H1 (cell line): ENCODE data around the gene BAHD1. TPM values are rescaled to one million over a fixed set of nuclear protein-coding genes. Genes with fewer than 3 reads are reported as not detected.

Source experiments
- CTCF ChIA-PET: fragments of 300-600 bp; sonication (Branson Sonifier 250); formaldehyde crosslinking; loops from one replicate; lab custom pipeline; 2021; ENCODE audit not compliant: partially characterized antibody; lab: Charles Lee
- POLR2A ChIA-PET: fragments of 300-600 bp; sonication (Branson Sonifier 250); formaldehyde crosslinking; loops from one replicate; lab custom pipeline; 2021; ENCODE audit warnings: inconsistent platforms; ENCODE audit not compliant: partially characterized antibody; lab: Charles Lee
- DNase-seq, 2 experiments: peaks; one replicate each; pipeline versions ENCODE4 v3.0.0 to v3.0.0-alpha.2; 2010 to 2022; ENCODE audit warnings: low spot score in 2 of 2, low read depth in 1 of 2, mixed read lengths in 1 of 2
- FAIRE-seq: peaks from 2 replicates; lab custom pipeline; 2011; peaks lifted over from hg19 to GRCh38; lab: Jason Lieb, UNC
- H2AFZ ChIP-seq: 2 replicates; pipeline ENCODE4 v1.8.1; 2012; ENCODE audit warnings: low read length, inconsistent platforms
- H2AK5ac ChIP-seq: 2 replicates; pipeline ENCODE4 v1.6.1; 2013; ENCODE audit warnings: low read depth, low read length
- H2BK120ac ChIP-seq: replicated peaks from 2 replicates; pipeline ENCODE3; 2013; ENCODE audit warnings: low read depth, low read length, inconsistent platforms
- H2BK12ac ChIP-seq: 2 replicates; pipeline ENCODE4 v1.6.1; 2013; ENCODE audit warnings: low read depth, low read length
- H2BK15ac ChIP-seq: 2 replicates; pipeline ENCODE4 v1.6.1; 2013; ENCODE audit warnings: low read length
- H2BK20ac ChIP-seq: 2 replicates; pipeline ENCODE4 v1.6.1; 2013; ENCODE audit warnings: low read length
- H2BK5ac ChIP-seq: 2 replicates; pipeline ENCODE4 v1.6.1; 2013; ENCODE audit warnings: low read depth, low read length
- H3K14ac ChIP-seq: 2 replicates; pipeline ENCODE4 v1.6.1; 2013; ENCODE audit warnings: inconsistent platforms; ENCODE audit not compliant: insufficient read length
- H3K18ac ChIP-seq: 2 replicates; pipeline ENCODE4 v1.6.1; 2013; ENCODE audit warnings: low read length; ENCODE audit errors: extremely low read depth
- H3K23ac ChIP-seq: 2 replicates; pipeline ENCODE4 v1.6.1; 2013; ENCODE audit warnings: inconsistent platforms; ENCODE audit not compliant: insufficient read length
- H3K23me2 ChIP-seq: 2 replicates; pipeline ENCODE4 v1.6.1; 2013; ENCODE audit warnings: low read depth, low read length
- H3K27ac ChIP-seq: 2 replicates; pipeline ENCODE4 v1.6.1; 2011; ENCODE audit warnings: low read depth, low read length, inconsistent platforms
- H3K27me3 ChIP-seq, 4 experiments: replicated peaks in 1 of 4; 1 replicate in 1 of 4; 2 replicates in 3 of 4; pipeline versions ENCODE4 v1.6.1 to v1.8.1; 2011 to 2013; ENCODE audit warnings: low read length in 3 of 4, mild to moderate bottlenecking in 3 of 4, inconsistent platforms in 2 of 4, mixed read lengths in 2 of 4, moderate library complexity in 1 of 4; ENCODE audit not compliant: control insufficient read depth in 3 of 4, insufficient read depth in 3 of 4; ENCODE audit errors: extremely low read depth in 1 of 4
- H3K36me3 ChIP-seq, 4 experiments: 2 replicates each; pipeline versions ENCODE4 v1.6.1 to v1.8.1; 2011 to 2013; ENCODE audit warnings: mild to moderate bottlenecking in 4 of 4, low read length in 3 of 4, moderate library complexity in 2 of 4, control low read depth in 1 of 4, inconsistent platforms in 1 of 4; ENCODE audit not compliant: insufficient read depth in 4 of 4, control insufficient read depth in 2 of 4
- H3K4ac ChIP-seq: replicated peaks from 2 replicates; pipeline ENCODE3; 2013; ENCODE audit warnings: low read length, low read depth, mixed read lengths, inconsistent platforms; ENCODE audit not compliant: insufficient read length
- H3K4me1 ChIP-seq, 4 experiments: replicated peaks in 1 of 4; 1 replicate in 1 of 4; 2 replicates in 3 of 4; pipeline versions ENCODE4 v1.6.1 to v1.8.1; 2011 to 2013; ENCODE audit warnings: low read length in 3 of 4, inconsistent platforms in 2 of 4, mixed read lengths in 1 of 4; ENCODE audit not compliant: insufficient read depth in 4 of 4, control insufficient read depth in 3 of 4
- H3K4me2 ChIP-seq, 2 experiments: 2 replicates each; pipeline versions ENCODE4 v1.6.1 to v1.8.1; 2011 to 2013; ENCODE audit warnings: low read depth in 2 of 2, low read length in 2 of 2, control low read depth in 1 of 2, inconsistent platforms in 1 of 2, mild to moderate bottlenecking in 1 of 2; ENCODE audit not compliant: insufficient read depth in 1 of 2
- H3K4me3 ChIP-seq, 4 experiments: fragments of 200-600, 300-600 bp in 1 of 4; sonication (generic), shearing (Covaris generic), sonication (Bioruptor Twin) in 1 of 4; 2 replicates each; pipeline versions ENCODE4 v1.5.1 to v1.8.1; 2011 to 2016; ENCODE audit warnings: low read length in 4 of 4, low read depth in 3 of 4, control low read depth in 2 of 4, inconsistent platforms in 2 of 4, mild to moderate bottlenecking in 2 of 4, mixed read lengths in 1 of 4, moderate library complexity in 1 of 4; ENCODE audit not compliant: insufficient read depth in 2 of 4; ENCODE audit errors: extremely low read depth in 1 of 4
- H3K56ac ChIP-seq: replicated peaks from 2 replicates; pipeline ENCODE3; 2013; ENCODE audit warnings: low read depth, mild to moderate bottlenecking, mixed read lengths, low read length, inconsistent platforms; ENCODE audit not compliant: insufficient read length
- H3K79me1 ChIP-seq: 2 replicates; pipeline ENCODE4 v1.6.1; 2013; ENCODE audit warnings: low read depth, low read length, control low read depth
- H3K79me2 ChIP-seq, 2 experiments: 2 replicates each; pipeline versions ENCODE4 v1.6.1 to v1.8.1; 2012 to 2013; ENCODE audit warnings: low read length in 2 of 2, mild to moderate bottlenecking in 2 of 2, inconsistent platforms in 1 of 2; ENCODE audit not compliant: insufficient read depth in 2 of 2, control insufficient read depth in 1 of 2
- H3K9ac ChIP-seq, 4 experiments: replicated peaks in 1 of 4; 1 replicate in 1 of 4; 2 replicates in 3 of 4; pipeline versions ENCODE4 v1.6.1 to v1.8.1; 2011 to 2013; ENCODE audit warnings: low read depth in 3 of 4, low read length in 3 of 4, control low read depth in 2 of 4, mild to moderate bottlenecking in 2 of 4, moderate library complexity in 2 of 4, inconsistent platforms in 1 of 4; ENCODE audit errors: extremely low read depth in 1 of 4
- H3K9me3 ChIP-seq, 2 experiments: 2 replicates each; pipeline versions ENCODE4 v1.6.1 to v1.8.1; 2012 to 2013; ENCODE audit warnings: mild to moderate bottlenecking in 2 of 2, moderate library complexity in 2 of 2, control low read depth in 1 of 2, inconsistent platforms in 1 of 2, low read depth in 1 of 2, low read length in 1 of 2, mixed read lengths in 1 of 2; ENCODE audit not compliant: insufficient read depth in 2 of 2
- H4K20me1 ChIP-seq, 2 experiments: replicated peaks in 1 of 2; 2 replicates each; pipeline versions ENCODE3 to v1.8.1; 2011 to 2013; ENCODE audit warnings: inconsistent platforms in 2 of 2, low read length in 2 of 2, mild to moderate bottlenecking in 1 of 2; ENCODE audit not compliant: insufficient read depth in 2 of 2, control insufficient read depth in 1 of 2
- H4K5ac ChIP-seq: 2 replicates; pipeline ENCODE4 v1.6.1; 2013; ENCODE audit warnings: low read length, low read depth, mixed read lengths, inconsistent platforms; ENCODE audit not compliant: insufficient read length
- H4K8ac ChIP-seq: 2 replicates; pipeline ENCODE4 v1.8.0; 2013; ENCODE audit warnings: mild to moderate bottlenecking, moderate library complexity, low read length, inconsistent platforms; ENCODE audit not compliant: insufficient read depth; ENCODE audit errors: extremely low read depth
- H4K91ac ChIP-seq: replicated peaks from 2 replicates; pipeline ENCODE3; 2013; ENCODE audit warnings: low read length, mixed read lengths, inconsistent platforms; ENCODE audit not compliant: insufficient read length
- BRCA1 ChIP-seq: IDR thresholded peaks from 2 replicates; pipeline ENCODE4 v1.6.1; 2012; ENCODE audit warnings: low read depth, low read length, improper control_type of control experiment
- CEBPB ChIP-seq: IDR thresholded peaks from 2 replicates; pipeline ENCODE4 v1.6.1; 2012; ENCODE audit warnings: low read depth, low read length
- EGR1 ChIP-seq: IDR thresholded peaks from 2 replicates; pipeline ENCODE4 v1.6.1; 2011; ENCODE audit warnings: low read depth, low read length, borderline replicate concordance
- HDAC2 ChIP-seq, 2 experiments: fragments of 300-600 bp in 1 of 2; sonication (generic) in 1 of 2; IDR thresholded peaks; 2 replicates each; pipeline ENCODE4 v1.6.1; 2011 to 2012; ENCODE audit warnings: low read depth in 2 of 2, low read length in 2 of 2, mild to moderate bottlenecking in 2 of 2, moderate library complexity in 2 of 2, borderline replicate concordance in 1 of 2, inconsistent platforms in 1 of 2
- POLR2A ChIP-seq, 2 experiments: IDR thresholded peaks; 1 replicate in 1 of 2; 2 replicates in 1 of 2; pipeline ENCODE4 v1.6.1; 2011; ENCODE audit warnings: low read depth in 2 of 2, low read length in 2 of 2, mild to moderate bottlenecking in 2 of 2; ENCODE audit errors: control extremely low read depth in 1 of 2
- RAD21 ChIP-seq, 2 experiments: IDR thresholded peaks in 1 of 2; conservative IDR thresholded peaks in 1 of 2; 2 replicates each; pipeline ENCODE4 v1.6.1; 2011; ENCODE audit warnings: low read depth in 2 of 2, low read length in 2 of 2, improper control_type of control experiment in 1 of 2, inconsistent platforms in 1 of 2, mild to moderate bottlenecking in 1 of 2, moderate library complexity in 1 of 2
- SUZ12 ChIP-seq: fragments of 200-600 bp; sonication (generic); IDR thresholded peaks from 2 replicates; pipeline ENCODE4 v1.6.1; 2012; ENCODE audit warnings: mild to moderate bottlenecking, inconsistent platforms, low read length, moderate library complexity, mixed read lengths
- WGBS, 2 experiments: shearing (Covaris generic) in 1 of 2; methylation state at CpG; one replicate each; pipeline versions ENCODE4 v1.1.6 to v1.1.7; 2013 to 2015; ENCODE audit warnings: low lambda C conversion rate in 2 of 2, mixed read lengths in 2 of 2, inconsistent platforms in 1 of 2, low coverage in 1 of 2, missing lambda C conversion rate in 1 of 2; ENCODE audit not compliant: insufficient replicate concordance in 2 of 2, insufficient coverage in 1 of 2, insufficient read length in 1 of 2; ENCODE audit errors: extremely low coverage in 1 of 2, missing lambda C conversion rate in 1 of 2; 5-methylcytosine and 5-hydroxymethylcytosine counted together
- long read RNA-seq, 2 experiments: library from RNA in 1 of 2; library from capped mRNA in 1 of 2; stranded (forward); transcript quantifications; one replicate each; pipeline ENCODE4 v2.0.0, GENCODE V29; 2021; ENCODE audit warnings: inconsistent platforms in 1 of 2
- polyA minus RNA-seq, 3 experiments: library from RNA; depleted of rRNA, polyadenylated mRNA; stranded (reverse); fragments of >200 nt; gene quantifications; 1 replicate in 2 of 3; 2 replicates in 1 of 3; pipeline ENCODE4 v1.2.3, GENCODE V29; 2011
- polyA plus RNA-seq, 7 experiments: library from polyadenylated mRNA; depleted of rRNA in 3 of 7; stranded (reverse) in 5 of 7; unstranded in 2 of 7; fragments of >200 nt in 5 of 7; fragments of 200-250 nt in 2 of 7; gene quantifications; 1 replicate in 5 of 7; 2 replicates in 1 of 7; 4 replicates in 1 of 7; pipeline versions ENCODE4 v1.2.1 to v1.2.3, GENCODE V29; 2011 to 2013; ENCODE audit warnings: missing spikeins in 2 of 7, mixed read lengths in 2 of 7
- total RNA-seq: library from RNA; stranded (reverse); fragmentation: NEBNext Ultra II Directional; extraction: Animal tissue kit (Norgen Biotek cat#: 25700); gene quantifications from 2 replicates; pipeline ENCODE4 v1.2.1, GENCODE V29; 2021

BAHD1 gene
- total RNA-seq (38.9 and 40.0 TPM in 2 replicates), polyA plus RNA-seq (2011; rRNA removed) (15.0 and 23.4 TPM in 2 replicates), polyA minus RNA-seq (2011; rRNA and poly(A)+ RNA removed) (16.4 and 20.1 TPM in 2 replicates)
- polyA plus RNA-seq (2011; cell fraction: cytosol; rRNA removed) = 19.2 TPM
- 45.1 TPM for polyA plus RNA-seq (2011; cell fraction: nucleus; rRNA removed)
- polyA plus RNA-seq (2012, experiment 1 of 2) = 36.7 to 45.3 TPM (median 39.3 TPM) in 4 replicates
- polyA plus RNA-seq (2012, experiment 2 of 2) = 31.9 TPM
- 24.0 TPM for polyA plus RNA-seq (2013, experiment 1 of 2)
- 22.9 TPM for polyA plus RNA-seq (2013, experiment 2 of 2)
- 21.8 TPM for polyA minus RNA-seq (2011; cell fraction: cytosol; rRNA and poly(A)+ RNA removed)
- polyA minus RNA-seq (2011; cell fraction: nucleus; rRNA and poly(A)+ RNA removed) = 23.6 TPM
- long read RNA-seq, experiment 1, full-length matches to known transcripts = 2 of 23 reads
- long read RNA-seq, experiment 1, partial matches to known transcripts = 2 of 23 reads
- long read RNA-seq, experiment 1, other reads (novel, unspliced or antisense) = 19 of 23 reads
- long read RNA-seq, experiment 2, partial matches to known transcripts = 0 of 5 reads
- long read RNA-seq, experiment 2, other reads (novel, unspliced or antisense) = 5 of 5 reads

- Histone ChIP-seq H3K27ac (peak within 1 kb of the TSS; percentile 75), H2AFZ (no peak within 1 kb of the TSS)
- TF ChIP-seq HDAC2 (IDR thresholded peaks at IDR 0.05; ENCODE audit: borderline replicate concordance in 1 of 2, low read depth in 2 of 2, low read length in 2 of 2) = 0 out of 4 replicates have a peak, but pooled peaks of 1 of the 2 experiments have one; percentile 8
- peak; percentile 2 to 16; a peak in 2 of 4 replicates for TF ChIP-seq RAD21 (IDR thresholded peaks at IDR 0.05 in 1 of 2, conservative IDR thresholded peaks at IDR 0.05 in 1 of 2; ENCODE audit: low read depth in 2 of 2, low read length in 2 of 2)
- no peak for TF ChIP-seq SUZ12
- no peak for TF ChIP-seq POLR2A (IDR thresholded peaks at IDR 0.05; ENCODE audit: control extremely low read depth in 1 of 2, low read depth in 2 of 2, low read length in 2 of 2)
- peak; percentile 27; the same call in 1 of the 2 replicates for TF ChIP-seq EGR1
- no peak for TF ChIP-seq CEBPB
- no peak for TF ChIP-seq BRCA1
Observed at GRCh38 chr15:40440743-40441564, at the start of gene BAHD1. TSS of gene BAHD1 (plus strand) at chr15:40440953. CDS start at chr15:40458465, 17,512 bp downstream.

More at GRCh38 chr15:40440743-40441564, at the start of gene BAHD1:
- H3K56ac ChIP-seq = peak within 1 kb of the TSS; percentile 83
- no peaks in the 10 kb centered on the region for H3K9me3 ChIP-seq
- DNase-seq (peak; percentile 92 to 98), FAIRE-seq (no peak)
- H3K23me2 ChIP-seq = peaks cover 20% of the 10 kb centered on the region
- peak within 1 kb of the TSS; percentile 69 for H3K4ac ChIP-seq
- peaks cover 9% of the 10 kb centered on the region; the same call in 1 of the 2 replicates for H3K79me1 ChIP-seq
- ChIA-PET POLR2A (interaction anchor here (1.0 to 3.3 kb wide), 9 partner anchors 9 to 202 kb away, joined by 3 to 36 read pairs (median 7); partner anchors contain the start of genes IVD, KNSTRN and PAK6), CTCF (interaction anchor here (0.6 to 3.7 kb wide), 4 partner anchors 39 to 104 kb away, joined by 3 to 24 read pairs (median 4); no protein-coding TSS in a partner anchor)
- H2BK12ac ChIP-seq = peak within 1 kb of the TSS; percentile 87; the same call in 1 of the 2 replicates
- peaks cover 30 to 57% of the 10 kb centered on the region in 2 experiments for H3K79me2 ChIP-seq
- peak within 1 kb of the TSS; percentile 68 for H4K5ac ChIP-seq
- H3K18ac ChIP-seq = peak within 1 kb of the TSS; percentile 93
- peak within 1 kb of the TSS; percentile 53; the same call in 1 of the 2 replicates for H2AK5ac ChIP-seq
- H3K4me2 ChIP-seq = peak within 1 kb of the TSS; percentile 98 to 100
- peak within 1 kb of the TSS; percentile 61; the same call in 1 of the 2 replicates for H2BK20ac ChIP-seq
- H3K14ac ChIP-seq = no peak within 1 kb of the TSS
- H3K4me3 ChIP-seq = peak within 1 kb of the TSS; percentile 73 to 97 (median 81)
- WGBS, 2 experiments = 5% methylated on average over 14 of the region's 119 CpGs; no CpG with 5 or more reads in 1 of the 2 experiments
- no peak within 1 kb of the TSS for H3K23ac ChIP-seq
- H4K8ac ChIP-seq = peak within 1 kb of the TSS; percentile 73
- H2BK5ac ChIP-seq = peak within 1 kb of the TSS; percentile 93
- H4K20me1 ChIP-seq = peaks cover 30 to 31% of the 10 kb centered on the region in 2 experiments
- H2BK15ac ChIP-seq = peak within 1 kb of the TSS; percentile 31; the same call in 1 of the 2 replicates
- H2BK120ac ChIP-seq = peak within 1 kb of the TSS; percentile 40
- peaks cover 28 to 48% (median 38%) of the 10 kb centered on the region in 4 experiments for H3K4me1 ChIP-seq
- 0 out of 8 replicates have a peak, but pooled peaks cover 0 to 2% (median 0%) of the 10 kb centered on the region in 4 experiments for H3K36me3 ChIP-seq
- H3K9ac ChIP-seq = peak within 1 kb of the TSS; percentile 69 to 91 (median 76)
- peaks cover 0 to 9% (median 0%) of the 10 kb centered on the region in 4 experiments; a peak in 4 of 7 replicates for H3K27me3 ChIP-seq
- peak within 1 kb of the TSS; percentile 70 for H4K91ac ChIP-seq
